ENCODE data around the gene CCER1. TPM values are rescaled to one million over a fixed set of nuclear protein-coding genes. Genes with fewer than 3 reads are reported as not detected.
"Not testable (repeated sequence)": the region's sequence is repeated elsewhere in the genome, so short reads cannot be mapped to it uniquely, and the experiment has no call there.

Gene CCER1, protein sequence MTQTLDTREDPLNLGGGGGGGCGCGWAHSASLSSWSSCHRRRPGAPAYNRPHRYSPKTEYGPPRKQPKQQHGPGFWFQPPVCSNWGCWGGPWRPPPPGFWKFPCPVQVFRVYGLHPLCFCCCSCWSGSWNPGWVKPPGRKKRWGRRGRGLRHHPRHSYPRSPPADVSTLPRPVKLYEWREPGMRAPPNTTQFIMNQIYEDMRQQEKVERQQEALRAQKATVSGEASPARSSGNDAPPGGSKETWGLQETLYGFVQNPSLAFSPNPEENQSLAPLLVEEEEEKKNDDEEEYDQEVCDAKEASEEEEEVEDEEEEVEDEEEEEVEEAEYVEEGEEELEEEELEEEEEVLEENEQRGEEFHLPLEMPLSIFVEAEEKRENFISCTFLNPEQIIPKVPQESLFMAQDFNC
- not detected in 2 replicates for total RNA-seq

DNA sequence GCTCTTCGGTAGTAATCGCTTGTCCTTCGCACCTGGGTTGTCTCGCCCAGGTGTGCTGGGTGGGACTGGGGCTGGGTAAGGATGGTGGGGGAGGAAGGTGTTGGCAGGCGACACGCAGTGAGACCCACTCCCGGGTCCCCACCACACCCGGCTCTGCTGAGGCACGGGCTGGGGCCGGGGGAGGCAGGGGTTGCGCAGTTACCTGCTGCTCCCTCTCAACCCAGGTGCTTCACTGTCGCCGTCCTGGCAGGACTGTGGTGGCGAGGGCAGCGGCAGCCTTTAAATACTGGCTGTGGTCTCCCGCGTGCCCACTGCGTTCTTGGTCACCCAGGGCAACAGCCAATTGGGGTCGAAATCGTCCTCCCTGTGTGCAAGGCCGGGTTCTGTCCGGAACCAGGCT lies at the start of gene CCER1:
Gene CCER1, minus strand, starts transcription at position 256 of the 400 bp plus-strand sequence. CDS start 434 bp downstream, outside the sequence.
- intact Hi-C loops (cut with micrococcal nuclease): no loop called here

DNA sequence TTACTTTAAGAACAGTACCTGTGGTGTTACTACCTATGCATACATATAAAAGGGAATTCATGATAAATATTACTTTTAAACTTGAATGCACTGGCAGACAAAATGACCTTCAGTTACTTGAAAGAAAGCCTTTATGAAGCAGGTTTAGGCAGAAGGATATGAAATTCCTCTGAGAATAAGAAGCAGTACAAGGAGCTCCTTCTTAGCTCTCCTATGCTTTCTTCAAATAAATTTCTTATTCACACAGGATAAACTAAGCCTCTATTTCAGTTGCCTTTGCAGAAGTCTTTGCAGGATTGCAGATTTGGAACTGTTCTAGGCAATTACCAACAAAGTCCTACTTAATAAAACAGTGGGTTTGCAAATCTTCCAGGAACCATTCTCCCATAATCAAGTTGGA lies 48.8 kb upstream of the CCER1 start:
- intact Hi-C loops (cut with micrococcal nuclease): no loop called here

DNA sequence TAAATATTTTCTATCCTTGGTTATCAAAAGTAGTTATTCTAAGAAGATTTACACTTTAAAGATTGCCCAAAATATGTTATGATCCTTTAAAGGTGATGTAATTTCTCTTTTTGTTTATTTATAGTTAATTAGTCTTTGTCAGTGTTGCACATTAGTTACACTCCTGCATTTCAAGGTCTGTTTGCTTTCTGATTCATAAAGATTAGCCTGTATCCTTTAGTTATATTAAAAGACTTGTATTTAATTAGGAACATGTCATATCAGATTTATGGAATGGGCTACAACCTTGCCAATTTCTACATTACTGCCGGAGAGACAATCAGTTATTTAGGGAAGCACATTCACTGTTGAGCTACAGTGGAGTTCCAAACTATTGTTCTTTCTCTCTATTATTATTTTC lies 46.3 kb upstream of the CCER1 start:
- intact Hi-C loops (cut with micrococcal nuclease): no loop called here

DNA sequence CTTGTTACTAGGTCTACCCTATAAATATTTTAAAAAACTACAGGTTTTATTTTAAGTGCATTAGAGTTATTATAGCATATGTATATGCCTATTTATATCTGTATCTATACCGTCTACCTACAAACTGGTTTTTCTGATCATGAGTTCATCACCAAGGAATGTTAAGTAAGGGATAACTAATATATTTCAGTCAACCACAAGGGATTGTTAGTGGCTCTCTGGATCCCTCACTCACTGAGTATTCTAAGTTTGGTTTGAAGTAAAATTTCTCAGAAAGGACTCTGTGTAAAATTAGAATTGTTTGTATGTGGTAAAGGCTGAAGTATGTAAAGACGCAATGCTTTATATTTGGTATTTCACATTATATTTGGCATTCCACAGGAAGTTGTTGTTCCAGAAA lies 45.0 kb upstream of the CCER1 start:
- intact Hi-C loops (cut with micrococcal nuclease): no loop called here

GRCh38 chr12:90999527-90999926 lies 44.6 kb upstream of the CCER1 start:
- intact Hi-C loops (cut with micrococcal nuclease): no loop called here

DNA sequence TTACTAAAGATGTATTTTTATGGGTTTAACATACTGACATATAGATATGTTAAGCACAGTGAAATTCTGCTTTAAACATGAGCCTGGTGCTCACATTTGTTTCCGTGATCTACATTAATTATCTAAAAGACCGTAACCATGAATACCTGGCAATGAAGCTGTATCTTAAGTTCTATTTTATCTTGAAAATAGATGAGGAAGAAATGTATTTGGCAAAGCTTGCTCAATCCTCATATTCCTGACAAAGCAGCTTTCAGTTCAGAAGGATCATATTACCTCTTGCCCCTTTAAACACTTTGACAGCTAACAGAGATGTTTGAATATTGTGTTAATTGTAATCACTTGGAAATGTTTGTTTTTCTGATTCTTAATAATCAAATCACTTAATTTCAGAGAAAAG lies 40.0 kb upstream of the CCER1 start:
- intact Hi-C loops (cut with micrococcal nuclease): no loop called here

DNA sequence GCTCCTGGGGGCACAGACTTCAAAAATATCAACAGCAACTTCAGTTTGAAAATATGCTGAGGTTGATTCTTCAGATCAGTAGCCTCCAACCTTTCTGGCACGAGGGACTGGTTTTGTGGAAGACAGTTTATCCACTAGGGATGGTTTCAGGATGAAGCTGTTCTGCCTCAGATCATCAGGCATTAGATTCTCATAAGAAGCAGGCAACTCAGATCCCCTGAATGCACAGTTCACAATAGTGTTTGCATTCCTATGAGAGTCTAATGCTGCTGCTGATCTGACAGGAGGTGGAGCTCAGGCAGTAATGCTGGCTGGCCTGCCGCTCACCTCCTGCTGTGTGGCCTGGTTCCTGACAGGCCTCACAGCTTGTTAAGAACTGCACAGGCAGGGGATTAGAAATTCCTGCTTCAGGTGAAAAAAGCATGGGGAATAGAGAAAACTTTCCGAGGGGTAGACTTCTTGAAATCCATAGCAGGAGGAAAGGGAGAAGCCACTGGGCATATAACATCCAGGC lies 37.0 kb upstream of the CCER1 start:
- intact Hi-C loops (cut with micrococcal nuclease): no loop called here

- intact Hi-C loops (cut with micrococcal nuclease): no loop called here
Observed at GRCh38 chr12:90990611-90991010, 35.6 kb upstream of the CCER1 start.

GRCh38 chr12:90989686-90990111 lies 34.7 kb upstream of the CCER1 start:
- intact Hi-C loops (cut with micrococcal nuclease): no loop called here

DNA sequence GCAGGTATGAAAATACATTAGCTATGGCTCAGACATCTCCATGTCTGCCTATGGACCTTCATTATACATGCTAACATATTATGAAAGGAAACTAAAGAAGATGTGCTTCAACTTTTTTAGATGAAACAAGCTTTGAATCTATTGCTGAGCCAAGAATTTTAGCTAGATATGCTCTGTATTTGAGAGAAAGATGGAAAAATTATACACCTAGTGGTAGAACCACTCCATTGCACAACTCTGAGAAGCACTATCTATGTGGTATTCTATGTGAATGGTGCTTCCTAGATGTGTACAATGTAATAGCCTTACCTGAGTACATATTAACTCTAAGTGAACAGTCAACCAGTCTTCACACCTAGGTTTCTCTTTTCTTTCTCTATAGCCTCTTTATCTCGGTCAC lies 32.5 kb upstream of the CCER1 start:
- intact Hi-C loops (cut with micrococcal nuclease): no loop called here

GRCh38 chr12:90987101-90987500 lies 32.1 kb upstream of the CCER1 start:
- intact Hi-C loops (cut with micrococcal nuclease): no loop called here

- intact Hi-C loops (cut with micrococcal nuclease): not testable (repeated sequence)
Observed at GRCh38 chr12:90985331-90985730, 30.4 kb upstream of the CCER1 start.

GRCh38 chr12:90984114-90984513 lies 29.1 kb upstream of the CCER1 start:
- intact Hi-C loops (cut with micrococcal nuclease): no loop called here

DNA sequence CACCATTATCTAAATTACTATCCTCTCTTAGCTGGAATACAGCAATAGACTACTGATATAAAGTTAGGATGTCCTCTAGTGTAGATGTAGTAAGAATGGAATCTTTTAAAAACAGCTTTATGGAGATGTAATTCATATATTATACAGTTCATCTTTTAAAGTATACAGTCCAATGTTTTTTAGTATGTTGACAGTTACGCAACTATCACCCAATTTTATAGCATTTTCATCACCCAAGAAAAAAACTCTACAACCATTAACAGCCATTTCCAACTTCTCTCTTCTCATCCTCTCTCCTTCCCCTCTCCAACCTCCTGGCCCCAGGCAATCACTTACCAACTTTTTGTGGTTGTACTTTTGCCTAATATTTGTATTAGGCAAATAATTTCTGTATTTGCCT lies 27.2 kb upstream of the CCER1 start:
- intact Hi-C loops (cut with micrococcal nuclease): no loop called here

GRCh38 chr12:90979951-90980350 lies 25.0 kb upstream of the CCER1 start:
- intact Hi-C loops (cut with micrococcal nuclease): no loop called here

DNA sequence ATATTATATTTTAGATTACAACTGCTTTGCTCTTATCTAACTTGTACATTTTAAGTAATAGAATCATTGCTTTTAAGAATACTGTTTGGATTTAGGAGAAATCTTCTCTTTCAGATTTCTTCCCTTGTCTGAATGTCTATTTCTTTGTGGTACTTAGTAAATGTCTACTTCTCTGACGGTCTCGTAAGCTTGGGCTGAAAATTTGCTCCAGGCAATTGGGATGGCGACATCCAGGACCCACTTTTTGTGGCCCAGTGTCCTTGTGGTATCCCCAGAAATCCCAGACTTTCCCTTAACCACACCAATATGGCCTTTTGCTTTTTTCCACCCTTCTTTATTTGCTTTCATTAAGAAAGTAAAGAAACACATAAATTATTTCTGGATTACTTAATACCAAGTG lies 24.0 kb upstream of the CCER1 start:
- intact Hi-C loops (cut with micrococcal nuclease): no loop called here

GRCh38 chr12:90978117-90978770 lies 23.3 kb upstream of the CCER1 start:
- intact Hi-C loops (cut with micrococcal nuclease): loop anchor here (1.0 kb wide), 2 partner anchors 131 to 348 kb away; no protein-coding TSS in a partner anchor

GRCh38 chr12:90977224-90977623 lies 22.2 kb upstream of the CCER1 start:
- intact Hi-C loops (cut with micrococcal nuclease): no loop called here

- intact Hi-C loops (cut with micrococcal nuclease): no loop called here
Observed at GRCh38 chr12:90974286-90974685, 19.3 kb upstream of the CCER1 start.

DNA sequence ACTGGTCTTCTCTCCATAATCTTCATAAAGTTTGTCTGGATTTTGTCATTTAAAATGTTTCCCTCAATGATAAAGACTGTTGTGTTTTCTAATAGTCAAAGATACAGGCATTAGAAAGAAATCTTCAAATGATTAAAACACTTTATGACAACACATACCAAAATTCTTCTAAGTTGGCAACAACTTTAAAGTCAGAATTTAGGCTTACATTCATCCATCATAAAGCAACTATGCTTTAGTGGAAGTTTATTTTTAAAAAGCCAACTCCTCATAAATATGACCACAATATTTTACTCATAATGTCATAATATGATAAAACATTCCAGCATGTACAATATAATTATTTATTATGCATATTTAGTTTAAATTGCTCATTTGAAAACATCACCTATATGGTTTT lies 17.2 kb upstream of the CCER1 start:
- intact Hi-C loops (cut with micrococcal nuclease): no loop called here

DNA sequence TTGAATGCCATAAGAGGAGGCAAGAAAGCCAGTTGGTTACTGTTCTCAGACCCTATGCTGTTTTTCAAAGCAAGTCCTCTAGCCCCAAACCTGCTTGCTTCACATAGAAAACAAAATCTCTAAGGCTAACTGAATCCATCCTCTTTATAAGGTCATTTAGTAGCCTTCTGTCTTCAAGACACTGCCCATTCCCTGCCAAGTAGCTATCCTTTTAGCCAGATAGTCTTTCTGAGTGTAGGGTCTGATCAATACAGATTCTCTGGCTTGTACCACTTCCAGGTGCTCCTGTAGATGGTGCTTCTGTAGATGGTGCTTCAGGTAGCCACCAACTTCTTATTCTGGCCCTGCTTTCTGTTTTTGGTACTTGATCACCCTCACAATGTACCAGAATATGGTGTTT lies 15.9 kb upstream of the CCER1 start:
- intact Hi-C loops (cut with micrococcal nuclease): no loop called here

DNA sequence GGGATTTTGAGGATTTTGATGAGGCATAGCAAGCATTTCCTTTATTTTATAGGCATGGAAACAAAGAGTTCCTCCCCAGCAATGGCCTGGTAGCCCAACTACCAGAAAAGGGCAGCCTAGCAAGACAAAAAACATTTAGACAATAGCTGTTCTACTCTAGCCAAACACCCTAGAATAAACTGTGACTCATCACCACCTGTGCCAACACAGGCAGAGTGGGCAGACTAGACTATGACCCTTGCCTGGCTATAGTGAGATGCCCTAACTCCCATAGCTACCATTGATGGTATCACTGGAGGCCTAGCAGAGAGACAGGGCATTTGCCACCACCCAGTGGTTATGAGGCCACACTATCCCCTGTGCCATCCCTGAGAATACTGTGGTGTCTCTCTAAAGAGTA lies 15.5 kb upstream of the CCER1 start:
- intact Hi-C loops (cut with micrococcal nuclease): no loop called here

- intact Hi-C loops (cut with micrococcal nuclease): no loop called here
Observed at GRCh38 chr12:90969851-90970250, 14.9 kb upstream of the CCER1 start.

Data from T-helper 1 cell treated with Interleukin-12 subunit alpha and Interleukin-12 subunit beta and Interleukin-4 antibody, amounts not matched to agents 30 ng/mL and 1 ng/mL, for 36 hours (primary cell).